C4-2B (cell line): ENCODE measurements around the gene PRM1.

Experiments
- ZFX ChIP-seq: fragments of 450-650 bp; IDR thresholded peaks from 2 replicates; pipeline ENCODE4 v1.6.1; 2017
- TF ChIP-seq, protein P1 (sequence below): fragments of 450-650 bp; conservative IDR thresholded peaks from 2 replicates; pipeline ENCODE4 v1.5.1; 2017; ENCODE audit warnings: mild to moderate bottlenecking

DNA sequence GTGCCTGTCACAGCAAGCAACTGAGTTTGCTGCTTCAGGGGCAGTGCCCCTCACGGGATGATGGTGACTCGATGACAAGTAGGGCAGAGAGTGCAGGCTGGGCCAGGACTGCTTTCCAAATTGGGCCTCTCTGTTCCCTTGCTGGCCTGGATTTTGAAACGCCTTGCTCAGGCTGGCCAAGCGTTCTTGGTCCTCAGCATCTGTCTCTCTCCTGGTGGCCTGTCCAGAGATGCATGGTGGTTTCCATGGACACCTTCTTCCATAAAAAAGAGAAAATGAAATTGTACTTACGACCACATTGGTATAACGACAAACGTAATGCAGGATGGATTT, 19.4 kb upstream of the PRM1 start:
- TF ChIP-seq, protein P1, sequence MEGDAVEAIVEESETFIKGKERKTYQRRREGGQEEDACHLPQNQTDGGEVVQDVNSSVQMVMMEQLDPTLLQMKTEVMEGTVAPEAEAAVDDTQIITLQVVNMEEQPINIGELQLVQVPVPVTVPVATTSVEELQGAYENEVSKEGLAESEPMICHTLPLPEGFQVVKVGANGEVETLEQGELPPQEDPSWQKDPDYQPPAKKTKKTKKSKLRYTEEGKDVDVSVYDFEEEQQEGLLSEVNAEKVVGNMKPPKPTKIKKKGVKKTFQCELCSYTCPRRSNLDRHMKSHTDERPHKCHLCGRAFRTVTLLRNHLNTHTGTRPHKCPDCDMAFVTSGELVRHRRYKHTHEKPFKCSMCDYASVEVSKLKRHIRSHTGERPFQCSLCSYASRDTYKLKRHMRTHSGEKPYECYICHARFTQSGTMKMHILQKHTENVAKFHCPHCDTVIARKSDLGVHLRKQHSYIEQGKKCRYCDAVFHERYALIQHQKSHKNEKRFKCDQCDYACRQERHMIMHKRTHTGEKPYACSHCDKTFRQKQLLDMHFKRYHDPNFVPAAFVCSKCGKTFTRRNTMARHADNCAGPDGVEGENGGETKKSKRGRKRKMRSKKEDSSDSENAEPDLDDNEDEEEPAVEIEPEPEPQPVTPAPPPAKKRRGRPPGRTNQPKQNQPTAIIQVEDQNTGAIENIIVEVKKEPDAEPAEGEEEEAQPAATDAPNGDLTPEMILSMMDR = no peak
- TF ChIP-seq ZFX = no peak
